Measurements from ENCODE around the gene TCFL5.

The TCFL5 gene

GRCh38 chr20:62823688-62824475, 37.7 kb downstream of the TCFL5 start:
- no peak for DNase-seq (ENCODE audit: low read depth in 2 of 2)

- no peak for DNase-seq (ENCODE audit: low read depth in 2 of 2)
These were observed 38.6 kb downstream of the TCFL5 start for GRCh38 chr20:62822788-62823651.

GRCh38 chr20:62822239-62822787, 39.3 kb downstream of the TCFL5 start:
- no peak for DNase-seq (ENCODE audit: low read depth in 2 of 2)

- no peak for DNase-seq (ENCODE audit: low read depth in 2 of 2)
These were observed 39.9 kb downstream of the TCFL5 start for GRCh38 chr20:62821726-62822210.

- DNase-seq (ENCODE audit: low read depth in 2 of 2), result no peak
These were observed 40.5 kb downstream of the TCFL5 start for GRCh38 chr20:62820962-62821725.

GRCh38 chr20:62820208-62820961, 41.2 kb downstream of the TCFL5 start:
- no peak for DNase-seq (ENCODE audit: low read depth in 2 of 2)

GRCh38 chr20:62819494-62820174, 42.0 kb downstream of the TCFL5 start:
- DNase-seq (ENCODE audit: low read depth in 2 of 2), result no peak

GRCh38 chr20:62818592-62819493, 42.8 kb downstream of the TCFL5 start:
- no peak for DNase-seq (ENCODE audit: low read depth in 2 of 2)

- no peak for DNase-seq (ENCODE audit: low read depth in 2 of 2)
These were observed 43.5 kb downstream of the TCFL5 start for GRCh38 chr20:62817975-62818591.

- no peak for DNase-seq (ENCODE audit: low read depth in 2 of 2)
These were observed 44.4 kb downstream of the TCFL5 start, which contains the start of gene COL9A3 for GRCh38 chr20:62816884-62817873. TSS of gene COL9A3 (plus strand) at chr20:62817050. CDS start at chr20:62817065, 15 bp downstream.

- DNase-seq (ENCODE audit: low read depth in 2 of 2), result no peak
These were observed 45.4 kb downstream of the TCFL5 start for GRCh38 chr20:62816031-62816883.

GRCh38 chr20:62815066-62815991, 46.3 kb downstream of the TCFL5 start:
- DNase-seq (ENCODE audit: low read depth in 2 of 2), result no peak

- no peak for DNase-seq (ENCODE audit: low read depth in 2 of 2)
These were observed 46.9 kb downstream of the TCFL5 start for GRCh38 chr20:62814709-62815065.

GRCh38 chr20:62814060-62814708, 47.4 kb downstream of the TCFL5 start:
- no peak for DNase-seq (ENCODE audit: low read depth in 2 of 2)

- no peak for DNase-seq (ENCODE audit: low read depth in 2 of 2)
These were observed 48.0 kb downstream of the TCFL5 start for GRCh38 chr20:62813588-62813987.
